Measurements from ENCODE around the gene ARHGAP31. TPM values are rescaled to one million over a fixed set of nuclear protein-coding genes. Genes with fewer than 3 reads are reported as not detected.
A peak's percentile ranks its signal among the peaks of the same experiment; 100 is the strongest.

Gene ARHGAP31
- total and polyA plus RNA-seq, 2 experiments from 2014 or later: 1.2 to 4.3 TPM

DNA sequence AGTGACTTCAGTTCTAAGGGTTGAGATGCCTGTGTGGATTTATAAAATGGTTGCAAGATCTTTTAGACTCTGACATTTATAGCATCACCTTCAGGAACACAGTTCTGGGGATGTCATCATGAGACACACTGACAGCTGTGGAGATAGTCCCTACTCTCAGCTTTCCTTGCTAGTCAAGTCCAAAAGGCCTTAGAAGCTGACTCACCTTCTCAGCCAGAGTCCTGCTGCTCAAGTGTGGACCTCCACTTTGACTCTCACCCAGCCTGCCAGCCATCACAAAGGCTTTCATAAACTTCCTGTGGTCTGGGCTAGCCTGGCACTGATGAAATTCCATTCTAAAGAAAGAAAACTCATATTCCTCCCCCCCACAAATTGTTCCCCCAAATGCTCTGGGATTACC, 124.5 kb downstream of the ARHGAP31 start:
- ATAC-seq: no peak
- peaks cover 2% of the 10 kb centered on the region; the same call in 2 of the 3 replicates for H3K36me3 Mint-ChIP-seq (ENCODE audit: low read depth)
- Histone ChIP-seq H3K36me3 (ENCODE audit: insufficient read depth) (no peaks in the 10 kb centered on the region), H3K4me2 (no peak overlapping the region), H3K79me2 (replicated peaks; ENCODE audit: insufficient read depth) (no peaks in the 10 kb centered on the region), H3K27me3 (ENCODE audit: insufficient read depth) (no peaks in the 10 kb centered on the region), H3K4me3 (no peak overlapping the region), H4K20me1 (replicated peaks; ENCODE audit: insufficient read depth) (no peaks in the 10 kb centered on the region), H2AFZ (no peak overlapping the region), H3K27ac (ENCODE audit: low read depth) (no peak overlapping the region), H3K4me1 (ENCODE audit: insufficient read depth) (no peaks in the 10 kb centered on the region), H3K9me2 (ENCODE audit: insufficient read depth) (no peaks in the 10 kb centered on the region), H3F3A (replicated peaks; ENCODE audit: low read depth) (no peaks in the 10 kb centered on the region)
- H3K4me3 Mint-ChIP-seq: no peak overlapping the region
- peaks cover 1% of the 10 kb centered on the region for H3K27me3 Mint-ChIP-seq (ENCODE audit: insufficient read depth, low read depth, poor library complexity)
- DNase-seq (ENCODE audit: low spot score): no peak
- no peak overlapping the region for H3K27ac Mint-ChIP-seq
- TF ChIP-seq, protein P1, sequence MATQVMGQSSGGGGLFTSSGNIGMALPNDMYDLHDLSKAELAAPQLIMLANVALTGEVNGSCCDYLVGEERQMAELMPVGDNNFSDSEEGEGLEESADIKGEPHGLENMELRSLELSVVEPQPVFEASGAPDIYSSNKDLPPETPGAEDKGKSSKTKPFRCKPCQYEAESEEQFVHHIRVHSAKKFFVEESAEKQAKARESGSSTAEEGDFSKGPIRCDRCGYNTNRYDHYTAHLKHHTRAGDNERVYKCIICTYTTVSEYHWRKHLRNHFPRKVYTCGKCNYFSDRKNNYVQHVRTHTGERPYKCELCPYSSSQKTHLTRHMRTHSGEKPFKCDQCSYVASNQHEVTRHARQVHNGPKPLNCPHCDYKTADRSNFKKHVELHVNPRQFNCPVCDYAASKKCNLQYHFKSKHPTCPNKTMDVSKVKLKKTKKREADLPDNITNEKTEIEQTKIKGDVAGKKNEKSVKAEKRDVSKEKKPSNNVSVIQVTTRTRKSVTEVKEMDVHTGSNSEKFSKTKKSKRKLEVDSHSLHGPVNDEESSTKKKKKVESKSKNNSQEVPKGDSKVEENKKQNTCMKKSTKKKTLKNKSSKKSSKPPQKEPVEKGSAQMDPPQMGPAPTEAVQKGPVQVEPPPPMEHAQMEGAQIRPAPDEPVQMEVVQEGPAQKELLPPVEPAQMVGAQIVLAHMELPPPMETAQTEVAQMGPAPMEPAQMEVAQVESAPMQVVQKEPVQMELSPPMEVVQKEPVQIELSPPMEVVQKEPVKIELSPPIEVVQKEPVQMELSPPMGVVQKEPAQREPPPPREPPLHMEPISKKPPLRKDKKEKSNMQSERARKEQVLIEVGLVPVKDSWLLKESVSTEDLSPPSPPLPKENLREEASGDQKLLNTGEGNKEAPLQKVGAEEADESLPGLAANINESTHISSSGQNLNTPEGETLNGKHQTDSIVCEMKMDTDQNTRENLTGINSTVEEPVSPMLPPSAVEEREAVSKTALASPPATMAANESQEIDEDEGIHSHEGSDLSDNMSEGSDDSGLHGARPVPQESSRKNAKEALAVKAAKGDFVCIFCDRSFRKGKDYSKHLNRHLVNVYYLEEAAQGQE (IDR thresholded peaks at IDR 0.05; ENCODE audit: unreplicated experiment): no peak
- TF ChIP-seq ETS1 (IDR thresholded peaks at IDR 0.05): no peak
- TF ChIP-seq NANOG (IDR thresholded peaks at IDR 0.05; ENCODE audit: borderline replicate concordance): no peak
- no peak for TF ChIP-seq POLR2AphosphoS5 (IDR thresholded peaks at IDR 0.05; ENCODE audit: low read depth)
- no peak for TF ChIP-seq EZH2phosphoT487 (IDR thresholded peaks at IDR 0.05; ENCODE audit: unreplicated experiment)
- TF ChIP-seq STAT1 (IDR thresholded peaks at IDR 0.05; ENCODE audit: unreplicated experiment): no peak
- no peak for TF ChIP-seq EZH2 (IDR thresholded peaks at IDR 0.05; ENCODE audit: low read depth, unreplicated experiment)
- no peak for TF ChIP-seq CREB1 (CRISPR knock-in tag; IDR thresholded peaks at IDR 0.05; ENCODE audit: low read depth)
- no peaks in the 10 kb centered on the region; the same call in 2 of the 3 replicates for H3K4me1 Mint-ChIP-seq
- H3K9me3 Mint-ChIP-seq: no peaks in the 10 kb centered on the region

- Histone ChIP-seq H3K79me2 (replicated peaks; ENCODE audit: insufficient read depth) (no peaks in the 10 kb centered on the region), H3K36me3 (ENCODE audit: insufficient read depth) (no peaks in the 10 kb centered on the region; the same call in 1 of the 2 replicates), H3K4me1 (ENCODE audit: insufficient read depth) (no peaks in the 10 kb centered on the region), H2AFZ (no peak overlapping the region), H3K27me3 (ENCODE audit: insufficient read depth) (no peaks in the 10 kb centered on the region), H3K9me2 (ENCODE audit: insufficient read depth) (no peaks in the 10 kb centered on the region), H3K4me2 (no peak overlapping the region), H3F3A (replicated peaks; ENCODE audit: low read depth) (no peaks in the 10 kb centered on the region), H4K20me1 (replicated peaks; ENCODE audit: insufficient read depth) (no peaks in the 10 kb centered on the region), H3K4me3 (no peak overlapping the region), H3K27ac (ENCODE audit: low read depth) (no peak overlapping the region)
- Mint-ChIP-seq H3K9me3 (peaks cover 12% of the 10 kb centered on the region; the same call in 2 of the 3 replicates), H3K27ac (no peak overlapping the region), H3K27me3 (ENCODE audit: insufficient read depth, low read depth, poor library complexity) (peaks cover 1% of the 10 kb centered on the region), H3K4me1 (no peaks in the 10 kb centered on the region; the same call in 2 of the 3 replicates), H3K36me3 (ENCODE audit: low read depth) (peaks cover 4% of the 10 kb centered on the region), H3K4me3 (no peak overlapping the region)
- TF ChIP-seq, protein P2, sequence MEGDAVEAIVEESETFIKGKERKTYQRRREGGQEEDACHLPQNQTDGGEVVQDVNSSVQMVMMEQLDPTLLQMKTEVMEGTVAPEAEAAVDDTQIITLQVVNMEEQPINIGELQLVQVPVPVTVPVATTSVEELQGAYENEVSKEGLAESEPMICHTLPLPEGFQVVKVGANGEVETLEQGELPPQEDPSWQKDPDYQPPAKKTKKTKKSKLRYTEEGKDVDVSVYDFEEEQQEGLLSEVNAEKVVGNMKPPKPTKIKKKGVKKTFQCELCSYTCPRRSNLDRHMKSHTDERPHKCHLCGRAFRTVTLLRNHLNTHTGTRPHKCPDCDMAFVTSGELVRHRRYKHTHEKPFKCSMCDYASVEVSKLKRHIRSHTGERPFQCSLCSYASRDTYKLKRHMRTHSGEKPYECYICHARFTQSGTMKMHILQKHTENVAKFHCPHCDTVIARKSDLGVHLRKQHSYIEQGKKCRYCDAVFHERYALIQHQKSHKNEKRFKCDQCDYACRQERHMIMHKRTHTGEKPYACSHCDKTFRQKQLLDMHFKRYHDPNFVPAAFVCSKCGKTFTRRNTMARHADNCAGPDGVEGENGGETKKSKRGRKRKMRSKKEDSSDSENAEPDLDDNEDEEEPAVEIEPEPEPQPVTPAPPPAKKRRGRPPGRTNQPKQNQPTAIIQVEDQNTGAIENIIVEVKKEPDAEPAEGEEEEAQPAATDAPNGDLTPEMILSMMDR (conservative IDR thresholded peaks at IDR 0.05; ENCODE audit: low read depth in 2 of 2): peak; percentile 56 to 79
- TF ChIP-seq ETS1 (IDR thresholded peaks at IDR 0.05) (no peak), CREB1 (CRISPR knock-in tag; IDR thresholded peaks at IDR 0.05; ENCODE audit: low read depth) (no peak)
- peak; percentile 83 for ATAC-seq
- peak; percentile 65 for DNase-seq (ENCODE audit: low spot score)
These were observed 126.0 kb downstream of the ARHGAP31 start for GRCh38 chr3:119420196-119420595.

All from GM23338 (cell line).